NK-92 (cell line): ENCODE measurements around the gene EPB41L5.
"Not testable (repeated sequence)": the region's sequence is repeated elsewhere in the genome, so short reads cannot be mapped to it uniquely, and the experiment has no call there.

ENCODE experiments used
- DNase-seq: peaks from one replicate; lab custom pipeline; 2025; ENCODE audit not compliant: unreplicated experiment; lab: John Stamatoyannopoulos, UW

Gene EPB41L5

DNA sequence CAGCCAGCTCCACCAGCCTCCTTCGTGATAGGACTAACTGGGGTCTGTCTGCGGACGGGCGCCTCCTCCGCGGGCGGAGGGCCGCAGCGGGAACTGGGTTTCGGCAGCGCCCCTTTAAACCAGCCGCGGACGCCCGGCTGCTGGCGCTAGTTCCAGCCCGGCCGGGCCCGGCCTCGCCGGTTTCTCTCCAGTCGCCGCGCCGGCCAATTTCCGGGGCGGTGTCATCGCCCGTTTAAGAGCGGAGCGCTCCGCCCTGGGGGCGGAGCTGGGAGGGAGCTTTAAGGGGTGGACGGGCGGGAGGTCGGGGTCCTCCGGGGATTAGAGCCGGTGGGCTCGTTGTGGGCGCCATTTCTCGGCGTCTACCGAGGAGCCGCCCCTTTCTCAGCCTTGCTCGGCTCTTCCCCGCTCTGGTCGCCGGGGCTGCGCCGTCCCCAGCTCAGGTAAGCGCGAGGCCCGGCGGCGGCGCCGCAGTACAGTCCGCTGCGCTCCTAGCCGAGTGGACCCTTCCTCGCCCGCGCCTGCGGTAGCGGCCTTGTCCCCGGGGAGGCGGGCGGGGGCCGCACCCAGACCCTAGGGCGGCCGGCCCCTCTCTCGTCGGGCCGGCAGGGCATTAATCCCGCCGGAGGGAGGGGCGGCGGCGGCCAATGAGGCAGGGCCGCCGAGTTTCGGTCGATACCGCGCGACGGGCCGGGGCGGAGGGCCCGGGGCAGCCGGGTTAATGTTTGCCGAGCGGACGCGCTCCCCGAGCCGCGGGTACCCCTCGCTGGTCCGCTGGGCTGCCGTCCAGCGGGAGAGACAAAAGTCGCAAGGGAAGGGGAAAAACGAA is at the start of gene EPB41L5:
EPB41L5 (plus strand) TSS at position 307 of the 826 bp plus-strand sequence. CDS start 6,008 bp downstream, outside the sequence.
- DNase-seq, result no peak

DNA sequence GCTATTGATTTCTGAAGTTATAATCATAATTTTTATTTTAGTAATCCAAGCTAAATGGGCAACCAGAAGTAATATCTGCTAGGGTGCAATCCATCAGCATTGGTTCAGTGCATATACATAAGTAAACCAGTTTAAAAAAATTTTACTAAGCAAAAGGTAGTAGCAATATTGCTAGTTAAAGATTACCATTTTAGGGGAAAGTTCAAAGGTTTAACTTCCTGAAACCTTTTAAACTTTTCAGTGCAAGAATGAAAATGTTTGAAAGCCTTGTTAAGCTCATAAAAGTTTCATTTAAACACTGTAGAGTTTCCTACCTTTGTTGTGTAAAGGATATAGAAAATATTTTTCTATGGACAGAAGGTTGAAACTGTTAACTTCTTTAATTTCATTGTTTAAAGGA is 31.0 kb upstream of the EPB41L5 start:
- no peak for DNase-seq

DNA sequence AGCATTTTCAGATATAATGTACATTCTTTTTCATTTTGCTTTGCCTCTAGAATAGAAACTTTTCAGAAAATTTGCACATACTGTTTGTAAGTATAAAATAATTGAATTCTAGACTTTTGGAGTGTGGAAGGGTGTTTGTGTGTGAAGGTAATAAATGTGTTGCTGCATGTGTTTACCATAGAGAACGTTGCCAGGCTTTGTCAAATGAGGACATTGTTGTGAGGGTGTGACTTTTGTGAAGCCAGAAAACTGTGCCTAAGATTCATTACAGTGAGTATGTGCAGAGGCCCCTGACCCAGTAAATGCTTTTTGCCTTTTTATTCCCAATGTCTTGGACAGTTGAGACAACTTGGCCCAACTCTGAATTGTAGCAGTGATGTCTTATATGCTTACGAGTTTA is 30.4 kb upstream of the EPB41L5 start:
- DNase-seq, result no peak

DNA sequence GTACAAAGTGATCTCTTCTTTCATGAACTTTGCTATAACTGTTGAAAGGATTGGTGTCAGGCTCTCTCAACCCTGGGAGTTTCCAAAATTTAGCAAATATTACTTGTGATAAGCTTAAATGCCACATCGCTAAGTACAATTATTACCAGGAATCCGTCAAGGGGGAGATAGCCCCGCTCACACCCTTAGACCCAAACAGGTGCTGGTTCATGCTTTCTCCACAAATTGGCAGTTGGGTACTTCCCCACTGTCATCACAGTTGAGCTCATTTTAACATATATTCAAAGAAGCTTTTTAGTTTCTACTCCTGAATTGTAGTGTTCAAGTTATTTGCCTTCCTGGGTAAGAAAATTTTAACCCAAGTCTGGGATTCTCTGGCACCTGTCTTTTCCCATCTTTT is 29.8 kb upstream of the EPB41L5 start:
- no peak for DNase-seq

DNA sequence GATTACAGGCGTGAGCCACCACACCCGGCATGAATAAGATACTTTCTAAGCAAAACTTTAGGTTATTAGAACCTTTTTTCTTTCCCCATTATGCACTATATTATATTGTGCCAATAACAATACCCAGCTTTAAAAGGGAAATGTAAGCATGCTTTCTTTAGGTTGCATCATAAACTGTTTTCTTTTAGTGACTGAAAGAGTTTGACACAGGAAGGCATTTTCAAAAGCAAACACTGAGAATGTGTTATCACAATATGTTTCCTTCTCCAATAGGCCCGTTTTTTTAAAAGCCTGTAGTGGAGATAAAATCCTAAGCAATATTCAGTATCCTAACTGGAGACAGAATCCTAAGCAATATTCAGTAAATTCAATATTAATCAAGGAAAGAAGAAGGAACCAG is 16.7 kb upstream of the EPB41L5 start:
- DNase-seq, result no peak

DNA sequence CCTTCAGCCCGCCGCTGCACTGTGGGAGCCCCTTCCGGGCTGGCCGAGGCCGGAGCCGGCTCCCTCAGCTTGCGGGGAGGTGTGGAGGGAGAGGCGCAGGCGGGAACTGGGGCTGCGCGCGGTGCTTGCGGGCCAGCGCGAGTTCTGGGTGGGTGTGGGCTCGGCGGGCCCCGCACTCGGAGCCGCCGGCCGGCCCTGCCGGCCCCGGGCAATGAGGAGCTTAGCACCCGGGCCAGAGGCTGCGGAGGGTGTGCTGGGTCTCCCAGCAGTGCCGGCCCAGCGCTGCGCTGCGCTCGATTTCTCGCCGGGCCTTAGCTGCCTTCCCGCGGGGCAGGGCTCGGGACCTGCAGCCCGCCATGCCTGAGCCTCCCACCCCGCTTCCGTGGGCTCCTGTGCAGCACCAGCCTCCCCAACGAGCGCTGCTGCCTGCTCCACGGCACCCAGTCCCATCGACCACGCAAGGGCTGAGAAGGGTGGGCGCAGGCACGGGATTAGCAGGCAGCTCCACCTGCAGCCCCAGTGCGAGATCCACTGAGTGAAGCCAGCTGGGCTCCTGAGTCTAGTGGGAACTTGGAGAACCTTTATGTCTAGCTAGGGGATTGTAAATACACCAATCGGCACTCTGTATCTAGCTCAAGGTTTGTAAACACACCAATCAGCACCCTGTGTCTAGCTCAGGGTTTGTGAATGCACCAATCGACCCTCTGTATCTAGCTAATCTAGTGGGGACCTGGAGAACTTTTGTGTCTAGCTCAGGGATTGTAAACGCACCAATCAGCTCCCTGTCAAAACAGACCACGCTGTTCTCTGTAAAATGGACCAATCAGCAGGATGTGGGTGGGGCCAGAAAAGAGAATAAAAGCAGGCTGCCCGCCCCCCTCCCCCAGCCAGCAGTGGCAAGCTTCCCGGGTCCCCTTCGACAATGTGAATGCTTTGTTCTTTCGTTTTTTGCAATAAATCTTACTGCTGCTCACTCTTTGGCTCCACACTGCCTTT is 15.7 kb upstream of the EPB41L5 start:
- not testable (repeated sequence) for DNase-seq

DNA sequence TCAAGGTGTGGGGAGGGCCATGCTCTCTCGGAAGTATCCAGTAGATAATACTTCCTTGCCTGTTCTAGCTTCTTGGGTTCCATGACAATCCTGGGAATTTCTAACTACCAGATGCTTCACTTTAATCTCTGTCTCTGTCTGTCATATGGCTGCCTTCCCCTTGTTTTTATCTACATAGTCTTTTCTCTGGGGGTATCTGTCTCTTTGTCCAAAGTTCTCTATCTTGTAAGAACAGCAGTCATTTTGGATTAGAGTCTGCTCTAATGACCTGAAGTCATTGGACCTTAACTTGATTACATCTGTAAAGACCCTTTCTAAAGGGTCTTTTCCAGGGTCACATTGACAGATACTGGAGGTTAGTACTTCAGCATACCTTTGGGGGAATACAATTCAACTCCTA is 11.4 kb upstream of the EPB41L5 start:
- no peak for DNase-seq

DNA sequence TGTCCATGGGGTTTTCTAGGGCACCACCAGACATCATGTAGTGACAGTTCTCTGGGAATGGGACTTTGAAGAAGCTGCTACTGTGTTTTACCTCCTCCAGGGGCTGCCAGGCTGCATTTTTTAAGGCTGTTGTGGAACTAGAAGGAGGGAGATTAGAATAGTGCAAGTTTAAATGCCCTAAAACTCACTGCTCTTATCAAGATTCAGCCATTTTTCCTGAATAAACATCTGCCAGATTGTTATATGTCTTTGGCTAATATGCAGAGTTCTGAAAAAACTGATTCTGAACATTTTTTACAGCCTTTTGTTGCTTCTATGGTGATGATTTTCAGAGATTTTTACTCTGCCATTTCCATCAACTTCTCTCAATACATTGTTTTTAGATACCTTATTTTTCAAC is 8.6 kb upstream of the EPB41L5 start:
- DNase-seq, result no peak

DNA sequence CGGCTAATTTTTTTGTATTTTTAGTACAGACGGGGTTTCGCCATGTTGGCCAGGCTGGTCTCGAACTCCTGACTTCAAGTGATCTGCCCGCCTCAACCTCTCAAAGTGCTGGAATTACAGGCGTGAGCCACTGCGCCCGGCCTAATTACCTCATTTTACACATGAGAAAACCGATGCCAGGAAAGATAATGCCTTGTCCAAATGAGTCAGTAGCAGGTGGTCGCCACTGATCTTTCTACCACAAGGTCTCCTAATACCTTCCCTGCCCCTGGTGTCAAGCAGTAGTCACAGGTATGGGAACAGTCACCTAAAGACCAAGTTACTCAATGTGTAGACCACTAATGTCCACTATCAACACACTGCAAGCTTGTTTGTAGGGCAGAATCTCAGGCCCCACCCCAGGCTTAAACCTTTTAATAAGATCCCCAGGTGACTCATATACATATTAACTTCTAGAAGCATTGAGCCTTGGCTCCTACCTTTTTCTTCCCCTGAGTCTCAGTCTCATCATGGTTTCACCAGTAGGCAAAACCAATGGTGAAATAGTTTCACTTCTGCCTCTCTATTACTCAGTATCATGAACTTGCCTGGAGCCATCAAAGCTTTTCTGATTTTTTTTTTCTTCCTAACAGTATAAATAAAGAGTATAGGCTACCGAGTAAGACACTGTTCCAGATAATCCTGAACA is 6.9 kb upstream of the EPB41L5 start:
- DNase-seq, result no peak

DNA sequence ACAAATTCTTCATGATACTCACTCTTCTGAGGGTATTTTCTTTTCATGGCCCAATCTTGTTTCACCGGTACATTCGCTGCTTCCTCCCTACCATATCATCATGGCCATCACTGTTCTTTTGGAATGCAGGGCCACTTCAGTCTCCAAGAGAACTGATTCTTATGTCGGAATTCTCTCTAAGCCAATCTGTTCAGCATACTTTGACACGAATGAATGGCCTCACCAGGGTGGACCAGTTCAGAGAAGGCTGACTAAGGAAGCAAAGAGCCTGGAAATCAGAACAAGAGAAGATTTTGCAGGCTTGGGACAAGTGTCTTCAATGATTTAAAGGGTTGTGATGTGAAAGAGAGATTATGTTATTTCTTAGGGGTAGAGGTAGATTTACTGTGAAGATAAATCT is 5.0 kb upstream of the EPB41L5 start:
- DNase-seq, result no peak

DNA sequence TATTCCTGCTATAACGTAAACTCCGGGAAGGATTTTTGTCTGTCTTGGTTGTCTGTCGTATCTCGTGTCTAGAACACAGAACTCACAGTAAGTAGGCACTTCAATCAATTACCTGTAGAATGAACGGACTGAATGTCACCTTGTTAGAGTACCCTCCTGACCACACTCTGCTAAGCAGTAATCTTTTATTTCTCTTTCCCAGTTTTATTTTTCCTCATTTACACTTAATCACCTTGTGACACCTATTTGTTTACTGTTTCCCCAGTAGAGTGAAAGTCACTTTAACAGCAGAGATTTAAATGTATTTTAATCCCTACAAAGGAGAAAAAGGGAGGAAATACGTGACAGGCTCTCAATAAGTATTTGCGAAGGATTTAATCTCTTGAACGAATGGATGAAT is 514 bp upstream of the EPB41L5 start:
- no peak for DNase-seq

DNA sequence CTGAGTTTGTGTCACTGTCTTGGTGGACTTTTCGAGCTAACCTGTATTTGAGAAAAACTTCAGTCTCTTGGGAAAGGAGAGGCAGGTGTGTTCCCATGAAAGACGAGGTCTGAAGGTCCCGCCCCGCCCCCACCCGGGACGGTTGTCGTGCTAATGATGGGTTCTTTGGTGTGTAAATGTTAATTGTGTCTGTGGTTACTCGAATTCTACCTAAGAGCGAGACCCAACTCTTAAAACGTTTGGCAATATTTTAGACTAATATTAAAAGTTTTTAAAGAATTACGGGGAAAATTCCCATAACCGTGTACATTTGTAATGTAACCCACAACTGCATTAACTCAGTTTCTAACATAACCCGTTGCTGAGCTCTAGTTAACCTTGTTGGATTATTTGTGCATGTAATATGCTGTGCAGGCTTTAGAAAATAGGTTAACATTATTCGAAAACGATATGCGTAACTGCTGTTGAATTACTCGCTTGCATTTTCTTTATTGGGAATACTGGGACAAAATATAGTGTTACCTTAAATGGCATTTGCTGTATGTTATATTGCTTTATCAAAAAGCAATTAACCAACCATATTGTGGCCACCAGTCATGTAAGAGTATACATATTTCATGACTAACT is 833 bp downstream of the EPB41L5 start:
- no peak for DNase-seq

DNA sequence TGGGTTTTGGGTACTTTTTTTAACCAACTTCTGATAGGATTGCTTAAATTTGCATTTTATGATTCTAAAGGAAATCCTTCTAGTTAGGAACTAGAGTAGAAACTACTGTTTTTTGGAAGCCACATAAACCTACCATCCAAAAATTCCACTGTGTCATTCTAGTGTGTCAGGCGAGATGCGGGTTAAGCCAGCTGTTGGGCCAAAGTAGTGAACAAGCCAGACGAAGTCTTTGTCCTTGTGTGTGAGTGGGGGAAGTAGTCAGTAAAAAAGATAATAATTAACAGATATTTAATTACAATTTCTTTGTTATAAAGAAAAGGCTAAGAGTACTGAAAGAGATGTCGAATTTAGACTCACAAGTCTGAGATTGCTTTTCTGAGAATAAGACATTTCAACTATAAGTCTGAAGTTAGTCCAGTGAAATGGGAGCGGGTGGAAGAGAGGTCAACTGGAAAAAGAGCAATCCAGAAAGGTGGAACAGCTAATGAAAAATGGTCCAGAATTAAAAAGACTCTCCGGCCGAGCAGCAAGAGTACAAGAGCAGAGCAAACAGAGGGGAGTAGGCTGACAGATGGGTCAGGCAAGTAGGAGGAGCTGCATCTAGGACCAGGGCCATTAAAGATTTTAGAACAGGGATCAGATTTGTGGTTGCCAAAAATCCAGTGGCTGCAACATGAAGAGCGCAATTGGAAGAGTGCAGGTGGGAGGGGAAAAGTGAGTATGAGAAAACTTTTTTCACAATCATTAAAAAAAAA is 1.5 kb downstream of the EPB41L5 start:
- DNase-seq, result no peak

DNA sequence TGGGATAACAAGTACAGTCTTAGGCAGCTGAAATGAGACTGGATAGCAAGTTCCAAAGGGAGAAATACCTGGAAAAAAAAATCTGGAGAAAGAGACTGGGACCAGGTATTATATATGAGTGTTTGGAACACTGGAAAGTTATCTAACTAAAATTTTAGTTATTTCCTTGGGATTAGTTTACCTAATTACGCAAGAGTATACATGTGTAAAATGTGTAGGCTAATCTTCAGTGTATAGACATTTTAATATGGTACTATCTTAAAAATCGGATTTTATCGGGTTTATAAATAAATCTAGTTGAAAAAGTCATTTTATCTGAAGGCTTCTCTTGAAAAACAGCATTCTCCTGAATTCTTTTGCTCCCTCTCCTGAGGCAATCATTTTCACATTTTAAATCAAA is 3.9 kb downstream of the EPB41L5 start:
- no peak for DNase-seq

DNA sequence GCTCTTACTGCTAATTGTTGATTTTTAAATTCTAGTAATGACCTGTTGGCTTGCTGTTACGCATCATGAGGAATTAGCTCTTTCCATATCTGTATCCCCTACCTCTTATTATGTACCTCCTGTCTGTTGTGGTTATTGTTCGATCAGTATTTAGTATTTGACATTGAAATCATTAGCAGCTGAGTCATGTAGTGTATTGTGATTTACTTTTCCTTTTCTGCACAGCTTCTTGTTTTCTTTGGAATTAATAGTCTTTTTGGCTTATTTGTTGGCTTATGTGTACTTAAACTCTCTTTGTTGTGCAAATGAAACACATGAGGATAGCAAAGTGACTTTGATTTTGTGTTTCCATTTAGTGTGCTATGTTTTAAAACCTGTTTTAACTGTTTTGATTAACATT is 4.3 kb downstream of the EPB41L5 start:
- no peak for DNase-seq

DNA sequence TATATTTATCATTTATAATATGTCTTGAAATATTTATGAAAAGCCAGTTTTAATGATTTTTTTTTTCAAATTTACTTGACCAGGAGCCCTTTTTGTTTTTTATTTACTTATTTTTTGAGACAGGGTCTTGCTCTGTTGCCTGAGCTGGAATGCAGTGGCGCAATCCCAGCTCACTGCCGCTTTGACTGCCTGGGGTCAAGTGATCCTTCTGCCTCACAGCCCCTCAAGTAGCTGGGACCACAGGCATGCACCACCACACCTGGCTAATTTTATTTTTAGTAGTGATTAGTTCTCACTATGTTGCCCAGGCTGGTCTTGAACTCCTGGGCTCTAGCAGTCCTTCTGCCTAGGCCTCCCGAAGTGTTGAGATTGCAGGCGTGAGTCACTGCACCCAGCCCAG is 5.7 kb downstream of the EPB41L5 start:
- no peak for DNase-seq

DNA sequence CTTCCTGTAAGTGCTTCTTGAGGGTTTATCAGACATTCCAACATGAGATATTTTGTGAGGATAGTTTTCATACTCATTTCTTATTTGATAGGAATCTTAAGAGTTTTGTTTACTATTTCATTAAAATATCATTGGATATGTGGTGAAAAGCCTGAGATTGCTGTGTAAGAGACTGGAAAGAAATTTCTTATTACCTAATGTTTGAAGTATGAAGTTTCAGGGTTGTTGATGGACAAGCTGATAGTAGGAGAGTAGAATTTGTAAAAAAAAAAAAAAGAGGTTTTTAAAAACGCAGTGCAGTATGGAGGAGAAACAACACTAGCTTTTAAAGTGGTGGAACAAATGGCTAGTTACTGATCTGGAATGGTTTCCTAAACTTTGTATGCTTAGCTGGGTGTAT is 7.7 kb downstream of the EPB41L5 start:
- DNase-seq, result no peak

DNA sequence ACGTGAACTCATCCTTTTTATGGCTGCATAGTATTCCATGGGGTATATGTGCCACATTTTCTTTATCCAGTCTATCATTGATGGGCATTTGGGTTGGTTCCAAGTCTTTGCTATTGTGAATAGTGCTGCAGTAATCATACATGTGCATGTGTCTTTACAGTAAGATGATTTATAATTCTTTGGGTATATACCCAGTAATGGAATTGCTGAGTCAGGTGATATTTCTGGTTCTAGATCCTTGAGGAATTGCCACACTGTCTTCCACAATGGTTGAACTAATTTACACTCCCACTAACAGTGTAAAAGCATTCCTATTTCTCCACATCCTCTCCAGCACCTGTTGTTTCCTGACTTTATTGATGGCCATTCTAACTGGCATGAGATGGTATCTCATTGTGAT is 9.6 kb downstream of the EPB41L5 start:
- DNase-seq, result not testable (repeated sequence)

DNA sequence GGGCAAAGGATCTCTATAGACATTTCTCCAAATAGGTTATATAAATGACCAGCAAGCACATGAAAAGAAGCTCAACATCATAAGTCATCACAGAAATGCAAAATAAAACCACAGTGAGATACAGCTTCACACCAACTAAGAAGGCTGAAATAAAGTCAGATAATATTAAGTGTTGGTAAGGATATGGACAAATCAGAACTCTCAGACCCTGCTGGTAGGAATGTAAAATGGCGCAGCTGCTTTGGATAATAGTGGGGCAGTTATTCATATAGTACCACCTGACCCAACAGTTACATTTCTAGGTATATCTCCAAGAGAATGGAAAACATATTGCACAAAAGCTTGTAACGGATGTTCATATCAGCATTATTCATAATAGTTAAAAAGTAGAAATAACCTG is 14.0 kb downstream of the EPB41L5 start:
- DNase-seq, result no peak

DNA sequence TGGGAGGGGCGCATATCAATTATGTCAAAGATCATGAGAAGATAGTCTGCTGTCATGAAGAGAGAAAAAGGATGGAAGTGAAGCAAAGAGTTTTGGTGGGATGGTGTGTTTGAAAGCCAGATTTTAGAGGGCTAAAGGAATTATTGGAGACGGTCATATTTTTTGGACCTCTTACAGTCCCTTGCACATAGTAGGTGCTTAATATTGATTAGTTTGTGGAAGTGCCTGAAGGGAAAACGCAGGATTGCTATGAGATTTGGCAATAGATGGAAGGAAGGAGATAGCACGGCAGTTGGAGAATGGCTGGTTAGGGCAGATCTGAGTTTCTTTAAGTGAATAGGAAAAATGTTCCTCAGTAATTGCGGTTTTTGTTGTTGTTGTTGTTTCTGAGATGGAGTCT is 15.9 kb downstream of the EPB41L5 start:
- no peak for DNase-seq
